ENCODE data around the gene PTPN1.

DNA sequence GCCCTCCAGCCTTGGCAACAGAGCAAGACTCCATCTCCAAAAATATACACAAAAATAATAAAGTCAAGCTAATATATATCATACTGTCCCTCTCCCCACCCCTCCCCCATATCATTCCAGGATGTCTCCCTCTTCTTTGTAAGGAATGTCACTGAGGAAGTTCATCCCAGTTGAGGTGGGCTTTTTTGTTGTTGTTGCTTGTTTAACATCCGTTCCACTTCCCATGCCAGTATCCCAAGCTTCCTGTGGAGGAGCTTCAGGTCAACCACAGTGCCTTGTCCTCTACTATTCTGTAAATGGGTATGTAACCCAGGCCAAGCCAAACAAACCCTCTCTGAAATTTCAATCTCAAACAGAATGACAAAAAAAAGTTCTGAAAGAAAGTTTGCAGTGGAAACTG lies 19.0 kb upstream of the PTPN1 start:
- TF ChIP-seq, protein P1, sequence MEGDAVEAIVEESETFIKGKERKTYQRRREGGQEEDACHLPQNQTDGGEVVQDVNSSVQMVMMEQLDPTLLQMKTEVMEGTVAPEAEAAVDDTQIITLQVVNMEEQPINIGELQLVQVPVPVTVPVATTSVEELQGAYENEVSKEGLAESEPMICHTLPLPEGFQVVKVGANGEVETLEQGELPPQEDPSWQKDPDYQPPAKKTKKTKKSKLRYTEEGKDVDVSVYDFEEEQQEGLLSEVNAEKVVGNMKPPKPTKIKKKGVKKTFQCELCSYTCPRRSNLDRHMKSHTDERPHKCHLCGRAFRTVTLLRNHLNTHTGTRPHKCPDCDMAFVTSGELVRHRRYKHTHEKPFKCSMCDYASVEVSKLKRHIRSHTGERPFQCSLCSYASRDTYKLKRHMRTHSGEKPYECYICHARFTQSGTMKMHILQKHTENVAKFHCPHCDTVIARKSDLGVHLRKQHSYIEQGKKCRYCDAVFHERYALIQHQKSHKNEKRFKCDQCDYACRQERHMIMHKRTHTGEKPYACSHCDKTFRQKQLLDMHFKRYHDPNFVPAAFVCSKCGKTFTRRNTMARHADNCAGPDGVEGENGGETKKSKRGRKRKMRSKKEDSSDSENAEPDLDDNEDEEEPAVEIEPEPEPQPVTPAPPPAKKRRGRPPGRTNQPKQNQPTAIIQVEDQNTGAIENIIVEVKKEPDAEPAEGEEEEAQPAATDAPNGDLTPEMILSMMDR (CRISPR knock-in tag; IDR thresholded peaks at IDR 0.05): no peak
- no peak for TF ChIP-seq NCOA1 (CRISPR knock-in tag; IDR thresholded peaks at IDR 0.05)
- TF ChIP-seq ZZZ3 (CRISPR knock-in tag; IDR thresholded peaks at IDR 0.05; ENCODE audit: borderline replicate concordance): no peak
- TF ChIP-seq, protein P2, sequence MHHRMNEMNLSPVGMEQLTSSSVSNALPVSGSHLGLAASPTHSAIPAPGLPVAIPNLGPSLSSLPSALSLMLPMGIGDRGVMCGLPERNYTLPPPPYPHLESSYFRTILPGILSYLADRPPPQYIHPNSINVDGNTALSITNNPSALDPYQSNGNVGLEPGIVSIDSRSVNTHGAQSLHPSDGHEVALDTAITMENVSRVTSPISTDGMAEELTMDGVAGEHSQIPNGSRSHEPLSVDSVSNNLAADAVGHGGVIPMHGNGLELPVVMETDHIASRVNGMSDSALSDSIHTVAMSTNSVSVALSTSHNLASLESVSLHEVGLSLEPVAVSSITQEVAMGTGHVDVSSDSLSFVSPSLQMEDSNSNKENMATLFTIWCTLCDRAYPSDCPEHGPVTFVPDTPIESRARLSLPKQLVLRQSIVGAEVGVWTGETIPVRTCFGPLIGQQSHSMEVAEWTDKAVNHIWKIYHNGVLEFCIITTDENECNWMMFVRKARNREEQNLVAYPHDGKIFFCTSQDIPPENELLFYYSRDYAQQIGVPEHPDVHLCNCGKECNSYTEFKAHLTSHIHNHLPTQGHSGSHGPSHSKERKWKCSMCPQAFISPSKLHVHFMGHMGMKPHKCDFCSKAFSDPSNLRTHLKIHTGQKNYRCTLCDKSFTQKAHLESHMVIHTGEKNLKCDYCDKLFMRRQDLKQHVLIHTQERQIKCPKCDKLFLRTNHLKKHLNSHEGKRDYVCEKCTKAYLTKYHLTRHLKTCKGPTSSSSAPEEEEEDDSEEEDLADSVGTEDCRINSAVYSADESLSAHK (CRISPR knock-in tag; IDR thresholded peaks at IDR 0.05; ENCODE audit: borderline replicate concordance): no peak
- TF ChIP-seq, protein P3, sequence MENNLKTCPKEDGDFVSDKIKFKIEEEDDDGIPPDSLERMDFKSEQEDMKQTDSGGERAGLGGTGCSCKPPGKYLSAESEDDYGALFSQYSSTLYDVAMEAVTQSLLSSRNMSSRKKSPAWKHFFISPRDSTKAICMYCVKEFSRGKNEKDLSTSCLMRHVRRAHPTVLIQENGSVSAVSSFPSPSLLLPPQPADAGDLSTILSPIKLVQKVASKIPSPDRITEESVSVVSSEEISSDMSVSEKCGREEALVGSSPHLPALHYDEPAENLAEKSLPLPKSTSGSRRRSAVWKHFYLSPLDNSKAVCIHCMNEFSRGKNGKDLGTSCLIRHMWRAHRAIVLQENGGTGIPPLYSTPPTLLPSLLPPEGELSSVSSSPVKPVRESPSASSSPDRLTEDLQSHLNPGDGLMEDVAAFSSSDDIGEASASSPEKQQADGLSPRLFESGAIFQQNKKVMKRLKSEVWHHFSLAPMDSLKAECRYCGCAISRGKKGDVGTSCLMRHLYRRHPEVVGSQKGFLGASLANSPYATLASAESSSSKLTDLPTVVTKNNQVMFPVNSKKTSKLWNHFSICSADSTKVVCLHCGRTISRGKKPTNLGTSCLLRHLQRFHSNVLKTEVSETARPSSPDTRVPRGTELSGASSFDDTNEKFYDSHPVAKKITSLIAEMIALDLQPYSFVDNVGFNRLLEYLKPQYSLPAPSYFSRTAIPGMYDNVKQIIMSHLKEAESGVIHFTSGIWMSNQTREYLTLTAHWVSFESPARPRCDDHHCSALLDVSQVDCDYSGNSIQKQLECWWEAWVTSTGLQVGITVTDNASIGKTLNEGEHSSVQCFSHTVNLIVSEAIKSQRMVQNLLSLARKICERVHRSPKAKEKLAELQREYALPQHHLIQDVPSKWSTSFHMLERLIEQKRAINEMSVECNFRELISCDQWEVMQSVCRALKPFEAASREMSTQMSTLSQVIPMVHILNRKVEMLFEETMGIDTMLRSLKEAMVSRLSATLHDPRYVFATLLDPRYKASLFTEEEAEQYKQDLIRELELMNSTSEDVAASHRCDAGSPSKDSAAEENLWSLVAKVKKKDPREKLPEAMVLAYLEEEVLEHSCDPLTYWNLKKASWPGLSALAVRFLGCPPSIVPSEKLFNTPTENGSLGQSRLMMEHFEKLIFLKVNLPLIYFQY (CRISPR knock-in tag; IDR thresholded peaks at IDR 0.05; ENCODE audit: borderline replicate concordance): no peak
- no peak for TF ChIP-seq GABPA (IDR thresholded peaks at IDR 0.05; ENCODE audit: low read depth, low read length)
- TF ChIP-seq GABPA (CRISPR knock-in tag; IDR thresholded peaks at IDR 0.05; ENCODE audit: low read depth): no peak
- no peak for TF ChIP-seq CEBPB (IDR thresholded peaks at IDR 0.05; ENCODE audit: borderline replicate concordance, low read depth, low read length)
- TF ChIP-seq, protein P4, sequence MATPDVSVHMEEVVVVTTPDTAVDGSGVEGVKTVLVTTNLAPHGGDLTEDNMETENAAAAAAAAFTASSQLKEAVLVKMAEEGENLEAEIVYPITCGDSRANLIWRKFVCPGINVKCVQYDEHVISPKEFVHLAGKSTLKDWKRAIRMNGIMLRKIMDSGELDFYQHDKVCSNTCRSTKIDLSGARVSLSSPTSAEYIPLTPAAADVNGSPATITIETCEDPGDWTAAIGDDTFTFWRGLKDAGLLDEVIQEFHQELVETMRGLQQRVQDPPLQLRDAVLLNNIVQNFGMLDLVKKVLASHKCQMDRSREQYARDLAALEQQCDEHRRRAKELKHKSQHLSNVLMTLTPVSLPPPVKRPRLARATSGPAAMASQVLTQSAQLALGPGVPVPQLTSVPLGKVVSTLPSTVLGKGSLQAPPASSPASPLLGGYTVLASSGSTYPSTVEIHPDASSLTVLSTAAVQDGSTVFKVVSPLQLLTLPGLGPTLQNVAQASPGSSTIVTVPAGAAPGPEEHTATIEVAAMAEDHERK (CRISPR knock-in tag; IDR thresholded peaks at IDR 0.05; ENCODE audit: low read depth): no peak
- TF ChIP-seq ZFX (CRISPR knock-in tag; IDR thresholded peaks at IDR 0.05; ENCODE audit: low read depth): no peak
- TF ChIP-seq SOX13 (IDR thresholded peaks at IDR 0.05): no peak
- TF ChIP-seq SOX13 (CRISPR knock-in tag; conservative IDR thresholded peaks at IDR 0.05 in 1 of 2, IDR thresholded peaks at IDR 0.05 in 1 of 2): no peak
- TF ChIP-seq, protein P5, sequence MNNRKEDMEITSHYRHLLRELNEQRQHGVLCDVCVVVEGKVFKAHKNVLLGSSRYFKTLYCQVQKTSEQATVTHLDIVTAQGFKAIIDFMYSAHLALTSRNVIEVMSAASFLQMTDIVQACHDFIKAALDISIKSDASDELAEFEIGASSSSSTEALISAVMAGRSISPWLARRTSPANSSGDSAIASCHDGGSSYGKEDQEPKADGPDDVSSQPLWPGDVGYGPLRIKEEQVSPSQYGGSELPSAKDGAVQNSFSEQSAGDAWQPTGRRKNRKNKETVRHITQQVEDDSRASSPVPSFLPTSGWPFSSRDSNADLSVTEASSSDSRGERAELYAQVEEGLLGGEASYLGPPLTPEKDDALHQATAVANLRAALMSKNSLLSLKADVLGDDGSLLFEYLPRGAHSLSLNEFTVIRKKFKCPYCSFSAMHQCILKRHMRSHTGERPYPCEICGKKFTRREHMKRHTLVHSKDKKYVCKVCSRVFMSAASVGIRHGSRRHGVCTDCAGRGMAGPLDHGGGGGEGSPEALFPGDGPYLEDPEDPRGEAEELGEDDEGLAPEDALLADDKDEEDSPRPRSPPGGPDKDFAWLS (CRISPR knock-in tag; IDR thresholded peaks at IDR 0.05; ENCODE audit: borderline replicate concordance): no peak
- TF ChIP-seq CBX2 (IDR thresholded peaks at IDR 0.05; ENCODE audit: low read depth, low read length): no peak
- no peak for TF ChIP-seq CBX2 (CRISPR knock-in tag; IDR thresholded peaks at IDR 0.05; ENCODE audit: low read depth)
- TF ChIP-seq RAD51 (IDR thresholded peaks at IDR 0.05; ENCODE audit: borderline replicate concordance): no peak
